ENCODE data around the gene DTHD1.

Gene DTHD1

GRCh38 chr4:36348403-36348938 is 67.1 kb downstream of the DTHD1 start:
- peak; percentile 69 to 89 (median 83) for DNase-seq

- DNase-seq, result no peak
Measured at GRCh38 chr4:36349938-36350549, 68.6 kb downstream of the DTHD1 start.

- DNase-seq, result peak; percentile 82 to 89 (median 84)
Measured at GRCh38 chr4:36351082-36351666, 69.8 kb downstream of the DTHD1 start.

GRCh38 chr4:36353998-36354397 is 72.6 kb downstream of the DTHD1 start:
- no peak for DNase-seq

- DNase-seq, result no peak
Measured at GRCh38 chr4:36358173-36358572, 76.8 kb downstream of the DTHD1 start.

GRCh38 chr4:36360755-36361154 is 79.3 kb downstream of the DTHD1 start:
- DNase-seq, result no peak

GRCh38 chr4:36363024-36363423 is 81.6 kb downstream of the DTHD1 start:
- DNase-seq, result no peak

GRCh38 chr4:36374836-36375511 is 93.6 kb downstream of the DTHD1 start:
- no peak for DNase-seq

- peak; percentile 74 to 91 (median 82) for DNase-seq
Measured at GRCh38 chr4:36385951-36386571, 104.6 kb downstream of the DTHD1 start.

- peak in 2 of 4 experiments; percentile 8 to 14 for DNase-seq
Measured at GRCh38 chr4:36386691-36387090, 105.3 kb downstream of the DTHD1 start.

GRCh38 chr4:36388710-36389109 is 107.3 kb downstream of the DTHD1 start:
- no peak for DNase-seq

- no peak for DNase-seq
Measured at GRCh38 chr4:36391411-36391810, 110.0 kb downstream of the DTHD1 start.

- DNase-seq, result no peak
Measured at GRCh38 chr4:36392024-36392423, 110.6 kb downstream of the DTHD1 start.

GRCh38 chr4:36392916-36393315 is 111.5 kb downstream of the DTHD1 start:
- DNase-seq, result no peak

Measured in suppressor macrophage (primary cell).